Osteocyte (in vitro differentiated cells): ENCODE data around the gene SLC17A8. TPM values are rescaled to one million over a fixed set of nuclear protein-coding genes. Genes with fewer than 3 reads are reported as not detected.

Experiments
- DNase-seq: peaks from one replicate; pipeline ENCODE4 v3.0.0; 2021; ENCODE audit warnings: mixed read lengths; ENCODE audit not compliant: unreplicated experiment; ENCODE audit errors: extremely low spot score
- H3K27ac Mint-ChIP-seq: one replicate; pipeline ENCODE4 v1.8.0; 2021; ENCODE audit warnings: mild to moderate bottlenecking, mixed read lengths; ENCODE audit not compliant: unreplicated experiment
- H3K27me3 Mint-ChIP-seq: one replicate; pipeline ENCODE4 v1.8.0; 2021; ENCODE audit warnings: mixed read lengths; ENCODE audit not compliant: unreplicated experiment
- H3K36me3 Mint-ChIP-seq: one replicate; pipeline ENCODE4 v1.8.0; 2021; ENCODE audit warnings: mixed read lengths; ENCODE audit not compliant: unreplicated experiment
- H3K4me1 Mint-ChIP-seq: one replicate; pipeline ENCODE4 v1.8.0; 2021; ENCODE audit warnings: mixed read lengths; ENCODE audit not compliant: unreplicated experiment
- H3K4me3 Mint-ChIP-seq: one replicate; pipeline ENCODE4 v1.8.0; 2021; ENCODE audit warnings: mild to moderate bottlenecking, moderate library complexity, mixed read lengths; ENCODE audit not compliant: unreplicated experiment
- H3K9me3 Mint-ChIP-seq: one replicate; pipeline ENCODE4 v1.8.0; 2021; ENCODE audit warnings: mixed read lengths; ENCODE audit not compliant: unreplicated experiment
- total RNA-seq: library from RNA; stranded (reverse); gene quantifications from 2 replicates; pipeline ENCODE4 v1.2.1, GENCODE V29; 2021
- TF ChIP-seq, protein P1 (sequence below): fragments of 200-600 bp; sonication (generic); IDR thresholded peaks from 2 replicates; pipeline ENCODE4 v1.5.0; 2021; ENCODE audit warnings: antibody characterized with exemption, mild to moderate bottlenecking, moderate library complexity

SLC17A8 gene
- total RNA-seq, 1 donor from 2014 or later = not detected

GRCh38 chr12:100326208-100326607, 30.7 kb upstream of the SLC17A8 start:
- H3K4me3 Mint-ChIP-seq = no peak overlapping the region
- no peaks in the 10 kb centered on the region for H3K9me3 Mint-ChIP-seq
- no peak for DNase-seq
- H3K4me1 Mint-ChIP-seq = no peaks in the 10 kb centered on the region
- H3K36me3 Mint-ChIP-seq = peaks cover 36% of the 10 kb centered on the region
- no peak overlapping the region for H3K27ac Mint-ChIP-seq
- no peaks in the 10 kb centered on the region for H3K27me3 Mint-ChIP-seq
- TF ChIP-seq, protein P1, sequence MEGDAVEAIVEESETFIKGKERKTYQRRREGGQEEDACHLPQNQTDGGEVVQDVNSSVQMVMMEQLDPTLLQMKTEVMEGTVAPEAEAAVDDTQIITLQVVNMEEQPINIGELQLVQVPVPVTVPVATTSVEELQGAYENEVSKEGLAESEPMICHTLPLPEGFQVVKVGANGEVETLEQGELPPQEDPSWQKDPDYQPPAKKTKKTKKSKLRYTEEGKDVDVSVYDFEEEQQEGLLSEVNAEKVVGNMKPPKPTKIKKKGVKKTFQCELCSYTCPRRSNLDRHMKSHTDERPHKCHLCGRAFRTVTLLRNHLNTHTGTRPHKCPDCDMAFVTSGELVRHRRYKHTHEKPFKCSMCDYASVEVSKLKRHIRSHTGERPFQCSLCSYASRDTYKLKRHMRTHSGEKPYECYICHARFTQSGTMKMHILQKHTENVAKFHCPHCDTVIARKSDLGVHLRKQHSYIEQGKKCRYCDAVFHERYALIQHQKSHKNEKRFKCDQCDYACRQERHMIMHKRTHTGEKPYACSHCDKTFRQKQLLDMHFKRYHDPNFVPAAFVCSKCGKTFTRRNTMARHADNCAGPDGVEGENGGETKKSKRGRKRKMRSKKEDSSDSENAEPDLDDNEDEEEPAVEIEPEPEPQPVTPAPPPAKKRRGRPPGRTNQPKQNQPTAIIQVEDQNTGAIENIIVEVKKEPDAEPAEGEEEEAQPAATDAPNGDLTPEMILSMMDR = no peak

GRCh38 chr12:100329800-100330199, 27.1 kb upstream of the SLC17A8 start:
- Mint-ChIP-seq H3K4me1 (no peaks in the 10 kb centered on the region), H3K9me3 (no peaks in the 10 kb centered on the region), H3K36me3 (peaks cover 38% of the 10 kb centered on the region), H3K27me3 (no peaks in the 10 kb centered on the region), H3K27ac (no peak overlapping the region), H3K4me3 (no peak overlapping the region)
- TF ChIP-seq, protein P1 = no peak
- DNase-seq = no peak

GRCh38 chr12:100331871-100332270, 25.0 kb upstream of the SLC17A8 start:
- H3K9me3 Mint-ChIP-seq = no peaks in the 10 kb centered on the region

GRCh38 chr12:100332852-100333251, 24.0 kb upstream of the SLC17A8 start:
- Mint-ChIP-seq H3K27ac (no peak overlapping the region), H3K27me3 (no peaks in the 10 kb centered on the region), H3K9me3 (no peaks in the 10 kb centered on the region), H3K4me1 (no peaks in the 10 kb centered on the region), H3K4me3 (no peak overlapping the region), H3K36me3 (peaks cover 47% of the 10 kb centered on the region)
- DNase-seq = no peak
- TF ChIP-seq, protein P1 = no peak

More at GRCh38 chr12:100331871-100332270, 25.0 kb upstream of the SLC17A8 start:
- no peak overlapping the region for H3K4me3 Mint-ChIP-seq
- no peak for DNase-seq
- H3K27ac Mint-ChIP-seq = no peak overlapping the region
- TF ChIP-seq, protein P1 = no peak
- H3K27me3 Mint-ChIP-seq = no peaks in the 10 kb centered on the region
- no peaks in the 10 kb centered on the region for H3K4me1 Mint-ChIP-seq
- H3K36me3 Mint-ChIP-seq = peaks cover 51% of the 10 kb centered on the region

- peaks cover under 1% of the 10 kb centered on the region for H3K9me3 Mint-ChIP-seq
- no peak overlapping the region for H3K4me3 Mint-ChIP-seq
- no peaks in the 10 kb centered on the region for H3K4me1 Mint-ChIP-seq
- TF ChIP-seq, protein P1 = no peak
- no peak for DNase-seq
- no peak overlapping the region for H3K27ac Mint-ChIP-seq
- peaks cover 37% of the 10 kb centered on the region for H3K36me3 Mint-ChIP-seq
- no peaks in the 10 kb centered on the region for H3K27me3 Mint-ChIP-seq
Measured at GRCh38 chr12:100337299-100337698, 19.6 kb upstream of the SLC17A8 start.
